Left ventricle myocardium inferior (tissue), 1 donor: ENCODE measurements around the gene PTPN14. TPM values are rescaled to one million over a fixed set of nuclear protein-coding genes. Genes with fewer than 3 reads are reported as not detected.

Experiments used
- DNase-seq: peaks from one replicate; pipeline ENCODE4 v3.0.0-alpha.2; 2020
- H3K27ac ChIP-seq: fragments of 200-600 bp; replicated peaks from 2 replicates; pipeline ENCODE4 v1.8.0; 2021
- H3K27me3 ChIP-seq: fragments of 200-600 bp; 2 replicates; pipeline ENCODE4 v1.8.0; 2021; ENCODE audit warnings: low read depth
- H3K36me3 ChIP-seq: fragments of 200-600 bp; 2 replicates; pipeline ENCODE4 v1.8.0; 2021
- H3K4me1 ChIP-seq: fragments of 200-600 bp; 2 replicates; pipeline ENCODE4 v1.8.0; 2021
- H3K4me3 ChIP-seq: fragments of 200-600 bp; 2 replicates; pipeline ENCODE4 v1.8.0; 2021; ENCODE audit warnings: mild to moderate bottlenecking, moderate library complexity
- H3K9me3 ChIP-seq: fragments of 200-600 bp; replicated peaks from 2 replicates; pipeline ENCODE4 v1.8.0; 2021
- intact Hi-C: fragments of 100-400 bp; cut with micrococcal nuclease; formaldehyde crosslinking; loops from one replicate; pipeline ENCODE4 v1.11.0; 2022
- total RNA-seq: library from RNA; stranded (reverse); fragmentation: NEBNext Ultra II Directional; extraction: Animal tissue kit (Norgen Biotek cat#: 25700); gene quantifications from one replicate; pipeline ENCODE4 v1.2.1, GENCODE V29; 2021
- TF ChIP-seq, protein P1 (sequence below): fragments of 200-600 bp; IDR thresholded peaks from 2 replicates; pipeline ENCODE4 v1.8.0; 2021; ENCODE audit warnings: antibody characterized with exemption, mild to moderate bottlenecking, borderline replicate concordance
- donor health status: DM: no; HTN: yes; CAD: no; lungs with severe emphysema.

PTPN14 gene
- total RNA-seq, 1 donor from 2014 or later: 32.5 TPM

- no peaks in the 10 kb centered on the region for H3K9me3 ChIP-seq
- DNase-seq: no peak
- intact Hi-C loops: no loop called here
- peaks cover 55% of the 10 kb centered on the region for H3K4me1 ChIP-seq
- H3K4me3 ChIP-seq: peak overlapping the region; percentile 10
- no peaks in the 10 kb centered on the region for H3K27me3 ChIP-seq
- peak overlapping the region; percentile 68 for H3K27ac ChIP-seq
- H3K36me3 ChIP-seq: no peaks in the 10 kb centered on the region
- TF ChIP-seq, protein P1, sequence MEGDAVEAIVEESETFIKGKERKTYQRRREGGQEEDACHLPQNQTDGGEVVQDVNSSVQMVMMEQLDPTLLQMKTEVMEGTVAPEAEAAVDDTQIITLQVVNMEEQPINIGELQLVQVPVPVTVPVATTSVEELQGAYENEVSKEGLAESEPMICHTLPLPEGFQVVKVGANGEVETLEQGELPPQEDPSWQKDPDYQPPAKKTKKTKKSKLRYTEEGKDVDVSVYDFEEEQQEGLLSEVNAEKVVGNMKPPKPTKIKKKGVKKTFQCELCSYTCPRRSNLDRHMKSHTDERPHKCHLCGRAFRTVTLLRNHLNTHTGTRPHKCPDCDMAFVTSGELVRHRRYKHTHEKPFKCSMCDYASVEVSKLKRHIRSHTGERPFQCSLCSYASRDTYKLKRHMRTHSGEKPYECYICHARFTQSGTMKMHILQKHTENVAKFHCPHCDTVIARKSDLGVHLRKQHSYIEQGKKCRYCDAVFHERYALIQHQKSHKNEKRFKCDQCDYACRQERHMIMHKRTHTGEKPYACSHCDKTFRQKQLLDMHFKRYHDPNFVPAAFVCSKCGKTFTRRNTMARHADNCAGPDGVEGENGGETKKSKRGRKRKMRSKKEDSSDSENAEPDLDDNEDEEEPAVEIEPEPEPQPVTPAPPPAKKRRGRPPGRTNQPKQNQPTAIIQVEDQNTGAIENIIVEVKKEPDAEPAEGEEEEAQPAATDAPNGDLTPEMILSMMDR: no peak
Measured at GRCh38 chr1:214416417-214416816, 135.0 kb downstream of the PTPN14 start.

GRCh38 chr1:214415131-214415530, 136.3 kb downstream of the PTPN14 start:
- H3K27me3 ChIP-seq: no peaks in the 10 kb centered on the region
- H3K9me3 ChIP-seq: peaks cover 6% of the 10 kb centered on the region
- H3K4me1 ChIP-seq: peaks cover 49% of the 10 kb centered on the region
- H3K27ac ChIP-seq: peak overlapping the region; percentile 68
- TF ChIP-seq, protein P1: no peak
- H3K4me3 ChIP-seq: no peak overlapping the region
- H3K36me3 ChIP-seq: peaks cover 12% of the 10 kb centered on the region
- no peak for DNase-seq
- intact Hi-C loops: no loop called here

GRCh38 chr1:214414691-214415090, 136.7 kb downstream of the PTPN14 start:
- peaks cover 6% of the 10 kb centered on the region for H3K9me3 ChIP-seq
- H3K27me3 ChIP-seq: no peaks in the 10 kb centered on the region
- DNase-seq: no peak
- TF ChIP-seq, protein P1: no peak
- H3K36me3 ChIP-seq: peaks cover 12% of the 10 kb centered on the region
- H3K4me3 ChIP-seq: no peak overlapping the region
- H3K4me1 ChIP-seq: peaks cover 45% of the 10 kb centered on the region
- no peak overlapping the region for H3K27ac ChIP-seq
- intact Hi-C loops: no loop called here

DNA sequence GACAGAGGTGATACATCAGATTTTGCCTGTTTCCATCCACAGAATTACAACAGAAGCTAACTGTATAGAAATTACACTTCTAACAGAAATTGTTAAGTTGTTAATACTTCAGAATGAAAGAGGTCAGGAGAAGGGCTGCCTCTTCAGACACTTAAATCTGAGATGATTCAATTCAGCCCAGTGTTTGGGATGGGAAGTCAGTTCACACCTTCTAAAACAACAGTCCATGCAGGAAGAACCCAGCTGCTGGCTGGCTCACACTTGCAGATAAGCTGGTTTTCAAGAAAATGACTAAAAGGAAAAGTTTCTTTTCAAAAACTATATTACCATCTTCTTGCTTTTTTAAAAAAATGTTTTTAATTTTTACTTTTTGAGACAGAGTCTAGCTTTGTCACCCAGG, 138.1 kb downstream of the PTPN14 start:
- TF ChIP-seq, protein P1: no peak
- no peak overlapping the region for H3K27ac ChIP-seq
- no peaks in the 10 kb centered on the region for H3K27me3 ChIP-seq
- peaks cover 31% of the 10 kb centered on the region for H3K4me1 ChIP-seq
- DNase-seq: no peak
- peaks cover 6% of the 10 kb centered on the region for H3K9me3 ChIP-seq
- H3K4me3 ChIP-seq: no peak overlapping the region
- intact Hi-C loops: no loop called here
- H3K36me3 ChIP-seq: peaks cover 12% of the 10 kb centered on the region

DNA sequence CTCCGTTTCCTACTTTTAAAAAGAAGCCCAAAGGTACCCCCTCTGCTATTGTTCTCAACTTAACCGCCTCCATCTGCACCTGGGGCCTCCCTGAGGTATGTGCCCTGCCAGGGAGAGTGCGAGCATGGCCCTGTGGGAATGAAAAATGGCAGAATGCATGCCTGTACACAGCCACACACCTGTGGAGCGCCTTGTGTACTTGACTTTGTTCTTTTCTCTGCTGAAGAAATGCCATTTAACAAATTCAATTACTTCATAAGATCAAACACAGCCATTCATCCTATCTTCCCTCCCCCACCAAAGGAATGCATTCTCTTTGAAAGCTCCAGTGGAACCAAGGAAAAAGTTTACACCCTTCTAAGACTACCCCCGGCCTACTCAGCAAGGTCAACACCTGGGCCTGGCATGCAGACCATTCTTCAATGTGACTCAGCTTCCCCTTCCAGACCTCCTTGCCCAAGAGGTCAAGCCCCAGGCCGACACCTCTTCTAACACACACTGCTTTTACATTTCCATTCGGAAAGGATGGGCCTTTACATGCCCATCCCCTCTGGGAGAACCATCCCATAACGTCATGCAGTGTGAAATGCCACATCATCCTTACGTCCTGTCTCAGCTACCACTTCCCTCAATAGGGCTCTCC, 146.7 kb downstream of the PTPN14 start:
- Histone ChIP-seq H3K9me3 (no peaks in the 10 kb centered on the region), H3K36me3 (peaks cover 20% of the 10 kb centered on the region), H3K4me1 (peaks cover 20% of the 10 kb centered on the region), H3K4me3 (no peak overlapping the region), H3K27ac (no peak overlapping the region), H3K27me3 (no peaks in the 10 kb centered on the region)
- no peak for DNase-seq
- intact Hi-C loops: no loop called here
- TF ChIP-seq, protein P1: no peak
